HL-60/S4 (cell line): Measurements from ENCODE around the gene GNAT1.
"Not testable (repeated sequence)": the region's sequence is repeated elsewhere in the genome, so short reads cannot be mapped to it uniquely, and the experiment has no call there.

ENCODE experiments used
- in situ Hi-C: fragments of 300-500 bp; cut with MboI; formaldehyde crosslinking; loops from 2 replicates; pipeline ENCODE4 v1.14.3; 2022; ENCODE audit warnings: low sequenced_read_pairs

GNAT1 gene

DNA sequence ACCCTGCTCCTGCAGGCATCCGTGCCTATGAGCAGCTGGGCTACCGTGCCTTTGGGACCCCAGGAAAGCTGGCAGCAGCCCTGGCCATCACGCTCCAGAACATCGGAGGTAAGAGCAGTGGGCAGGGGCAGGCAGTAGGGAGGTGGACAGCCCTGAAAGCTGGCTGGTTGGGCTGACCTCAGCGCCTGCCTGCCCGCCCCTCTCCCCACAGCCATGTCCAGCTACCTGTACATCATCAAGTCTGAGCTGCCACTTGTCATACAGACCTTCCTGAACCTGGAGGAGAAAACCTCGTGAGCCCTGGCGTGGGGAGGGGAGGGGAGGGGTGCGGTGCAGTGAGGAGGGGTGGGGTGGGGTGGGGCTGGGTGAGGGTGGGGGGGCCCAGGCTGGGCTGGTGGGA lies 24.1 kb downstream of the GNAT1 start:
- in situ Hi-C loops: no loop called here

DNA sequence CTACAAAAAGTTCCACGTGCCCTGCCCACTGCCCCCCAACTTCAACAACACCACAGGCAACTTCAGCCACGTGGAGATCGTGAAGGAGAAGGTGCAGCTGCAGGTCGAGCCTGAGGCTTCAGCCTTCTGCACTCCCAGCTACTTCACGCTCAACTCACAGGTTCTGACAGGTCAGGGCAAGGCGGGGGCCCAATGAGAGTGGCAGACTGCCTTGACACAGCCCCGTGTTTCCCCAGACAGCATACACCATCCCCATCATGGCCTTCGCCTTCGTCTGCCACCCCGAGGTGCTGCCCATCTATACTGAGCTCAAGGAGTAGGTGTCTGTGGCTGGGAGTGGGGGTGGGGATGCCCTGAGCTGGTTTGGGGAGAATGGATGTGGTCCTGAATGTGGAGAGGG lies 26.3 kb downstream of the GNAT1 start:
- in situ Hi-C loops: no loop called here

DNA sequence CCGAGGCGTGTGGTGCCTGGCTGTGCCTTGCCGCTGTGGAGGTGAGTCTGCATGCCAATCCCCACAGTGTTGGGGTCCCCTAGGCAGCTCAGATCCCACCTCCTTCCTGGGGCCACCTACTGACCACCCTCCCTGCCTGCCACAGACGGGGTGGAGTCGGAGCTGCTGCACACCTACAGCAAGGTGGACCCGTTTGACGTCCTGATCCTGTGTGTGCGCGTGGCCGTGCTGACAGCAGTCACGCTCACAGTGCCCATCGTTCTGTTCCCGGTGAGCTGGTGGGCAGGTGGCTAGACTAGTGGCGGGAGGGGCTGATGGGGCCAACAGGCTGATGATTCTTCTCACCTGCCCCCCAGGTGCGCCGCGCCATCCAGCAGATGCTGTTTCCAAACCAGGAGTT lies 27.0 kb downstream of the GNAT1 start:
- in situ Hi-C loops: no loop called here

DNA sequence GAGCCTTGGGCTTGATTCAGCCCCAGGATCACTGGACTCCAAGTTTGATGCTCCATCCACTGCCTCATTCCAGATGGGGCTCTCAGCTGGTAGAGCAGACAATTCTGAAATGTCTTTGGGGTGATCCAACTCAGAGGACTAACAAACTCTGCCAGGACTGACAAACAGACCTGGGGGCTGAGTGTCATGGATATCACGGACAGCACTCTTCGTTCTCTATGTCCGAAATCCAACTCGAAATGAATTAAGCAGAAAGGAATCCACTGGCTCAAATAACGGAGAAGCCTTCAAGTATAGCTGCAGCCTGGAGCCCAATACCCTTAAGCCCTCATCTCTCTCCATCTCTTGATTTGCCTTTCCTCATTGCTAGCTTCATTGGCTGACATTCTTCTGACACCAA lies 27.9 kb downstream of the GNAT1 start:
- in situ Hi-C loops: no loop called here

DNA sequence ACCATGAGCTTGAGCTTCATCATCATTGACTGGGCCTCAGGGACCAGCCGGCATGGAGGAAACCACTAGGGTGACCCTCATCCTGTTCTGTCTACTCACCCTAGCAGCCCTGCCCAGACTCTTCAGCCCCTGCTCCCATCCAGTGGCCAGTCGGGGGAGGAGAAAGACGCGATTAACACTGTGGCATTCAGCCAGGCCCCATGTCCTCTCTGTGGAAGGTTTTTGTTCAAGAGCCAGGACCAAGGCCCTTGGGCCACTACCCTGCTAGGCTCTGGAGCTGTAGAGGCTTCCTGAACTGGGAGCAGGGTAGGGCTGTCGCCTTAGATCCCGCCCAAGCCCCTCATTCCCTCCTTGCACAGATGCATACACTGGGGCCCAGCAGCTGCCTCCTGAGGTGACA lies 28.7 kb downstream of the GNAT1 start:
- in situ Hi-C loops: no loop called here

DNA sequence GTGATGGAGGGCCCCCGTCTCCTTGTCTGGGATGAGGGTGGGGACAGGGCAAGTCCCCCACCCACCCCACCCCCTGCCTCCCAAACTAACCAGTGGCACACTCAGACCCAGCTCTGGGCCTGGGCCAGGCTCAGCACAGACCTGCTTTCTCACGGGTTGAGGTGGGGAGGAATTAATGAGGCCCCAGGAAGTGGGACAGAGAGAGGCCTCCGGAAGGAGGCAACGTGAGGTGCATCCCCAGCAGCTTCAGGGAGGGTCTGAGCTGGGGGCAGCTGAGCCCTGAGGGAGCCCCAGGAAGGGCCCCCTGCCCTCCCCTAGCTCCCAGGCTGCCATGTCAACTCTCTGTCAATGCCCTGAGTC lies 29.6 kb downstream of the GNAT1 start:
- in situ Hi-C loops: no loop called here

DNA sequence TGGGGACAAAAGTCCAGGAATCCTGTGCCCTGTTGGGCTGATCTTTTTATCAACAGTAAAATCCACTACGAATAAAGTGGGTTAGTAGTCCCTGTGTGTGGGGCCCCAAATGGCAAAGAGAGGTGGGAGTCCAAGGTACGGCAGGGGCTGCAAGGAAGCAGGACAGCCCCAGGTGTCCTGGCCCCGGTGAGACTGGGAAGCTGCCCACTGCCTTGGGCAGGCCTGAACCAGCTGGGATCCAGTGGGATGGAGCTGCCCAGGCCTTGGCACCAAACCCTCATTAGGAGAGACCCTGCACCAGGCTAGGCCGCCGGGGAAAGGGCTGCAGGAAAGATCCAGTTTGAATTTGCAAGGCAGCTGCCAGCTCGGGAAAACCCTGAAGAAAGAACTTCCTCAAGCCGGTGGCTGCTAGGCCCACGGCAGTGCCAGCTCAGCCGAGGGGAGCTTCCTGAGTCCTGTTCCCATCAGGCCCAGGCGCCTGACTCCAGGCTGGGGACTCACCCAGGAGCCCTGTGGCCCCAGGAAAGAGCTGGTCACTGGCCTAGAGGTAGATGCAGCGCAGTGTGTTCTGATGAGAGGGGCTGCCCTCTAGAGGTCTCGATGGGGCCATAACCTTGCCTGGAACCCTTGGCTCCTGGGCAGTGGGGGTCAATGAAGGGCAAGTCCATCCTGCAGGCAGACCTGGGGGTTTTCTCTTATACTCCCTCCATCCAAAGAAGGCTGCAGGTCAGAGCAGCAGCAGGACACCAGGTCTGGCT lies 30.2 kb downstream of the GNAT1 start:
- in situ Hi-C loops: no loop called here

DNA sequence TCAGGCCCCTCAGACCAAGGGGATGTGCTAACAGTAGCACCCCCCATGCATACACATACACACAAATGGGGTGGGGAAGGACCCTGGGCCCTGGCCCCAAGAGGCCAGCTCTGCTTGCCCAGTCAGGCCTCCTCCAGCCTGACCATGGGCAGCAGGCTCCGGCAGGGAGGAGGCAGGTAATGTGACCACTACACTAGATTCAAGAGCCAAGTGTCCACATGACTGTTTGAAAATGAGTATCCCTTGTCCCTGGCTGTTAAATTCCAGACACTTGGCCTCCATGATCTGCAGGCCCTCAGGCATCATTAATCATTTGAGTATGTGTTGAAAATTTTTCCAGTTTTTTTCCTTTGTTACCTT lies 30.7 kb downstream of the GNAT1 start:
- in situ Hi-C loops: no loop called here

DNA sequence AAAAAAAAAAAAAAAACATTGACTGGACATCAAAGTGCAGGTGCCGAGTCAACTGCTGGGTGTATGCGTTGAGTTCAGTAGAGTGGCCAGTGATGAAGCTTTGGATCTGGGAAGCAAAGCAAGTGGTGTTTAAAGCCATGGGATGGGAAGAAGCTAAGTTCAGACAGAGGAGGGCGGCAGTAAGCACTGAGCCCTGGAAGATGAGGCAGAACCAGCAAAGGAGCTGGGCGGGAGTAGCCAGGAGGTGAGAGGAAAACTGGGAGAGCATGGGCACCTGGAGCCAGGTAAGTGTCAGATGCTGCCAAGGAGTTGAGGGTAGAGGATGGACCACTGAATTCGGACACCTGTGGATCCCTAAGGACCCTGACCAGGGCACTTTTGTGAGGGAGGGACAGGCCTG lies 33.2 kb downstream of the GNAT1 start:
- in situ Hi-C loops: no loop called here

DNA sequence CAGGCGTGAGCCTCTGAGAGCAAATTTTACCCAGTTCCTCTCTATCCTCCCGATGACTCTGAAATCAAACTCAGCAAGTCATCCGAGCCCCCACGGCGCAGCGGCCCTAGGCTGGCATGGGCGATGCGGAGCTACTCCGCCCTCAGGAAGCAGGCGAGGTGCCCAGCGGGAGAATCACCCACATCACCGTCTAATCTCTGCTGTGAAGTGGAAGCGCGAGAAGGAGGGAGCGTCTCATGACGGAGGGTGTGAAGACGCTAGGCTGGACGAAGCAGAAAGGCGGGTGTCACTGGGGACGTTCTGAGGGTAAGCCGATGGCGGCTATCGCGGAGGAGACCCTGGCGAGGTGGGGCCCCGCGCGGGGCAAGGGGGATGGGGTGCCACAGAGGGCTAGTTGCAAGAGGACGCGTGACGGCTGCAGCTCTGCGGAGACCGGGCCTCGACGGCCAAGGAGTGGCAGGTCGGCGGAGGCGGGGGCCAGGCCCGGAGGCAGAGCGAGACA lies 35.5 kb downstream of the GNAT1 start:
- in situ Hi-C loops: no loop called here

DNA sequence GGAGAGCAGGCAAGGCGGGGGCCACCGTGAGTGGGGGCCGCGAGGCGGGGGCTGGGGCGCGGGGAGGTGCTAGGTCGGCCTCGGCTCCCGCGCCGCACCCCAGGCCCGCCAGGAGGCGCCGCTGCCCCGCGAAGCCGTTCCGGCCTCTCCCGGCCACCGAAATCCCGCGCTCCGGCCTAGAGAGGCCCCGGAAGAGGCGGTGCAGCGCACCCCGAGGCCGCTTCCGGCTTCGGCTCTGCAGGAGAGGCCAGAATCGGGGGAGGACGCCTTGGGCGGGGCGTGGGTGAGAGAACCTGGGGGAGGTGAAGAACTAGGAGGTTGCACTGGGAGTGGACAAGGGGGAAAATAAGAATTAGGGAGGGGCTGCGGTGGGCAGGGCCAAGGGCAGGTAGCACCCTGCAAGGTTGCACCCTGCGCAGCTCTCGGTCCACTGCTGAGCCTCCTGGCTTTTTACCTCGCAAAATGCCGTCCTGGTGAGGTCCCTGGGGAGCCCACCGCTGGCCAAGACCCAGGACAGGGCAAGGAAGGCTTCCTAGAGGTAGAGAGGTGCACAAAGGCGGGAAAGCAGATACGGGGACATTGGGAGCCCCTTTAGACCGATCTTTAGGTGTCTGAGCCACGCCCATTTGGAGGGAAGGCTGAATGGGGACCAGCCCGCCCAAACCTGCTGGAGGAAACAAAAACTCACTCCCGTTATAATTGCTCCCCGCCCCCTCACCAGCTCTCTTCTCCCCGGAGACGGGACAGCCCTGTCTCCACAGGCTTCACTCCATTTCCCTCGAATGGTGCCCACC lies 36.2 kb downstream of the GNAT1 start:
- in situ Hi-C loops: no loop called here

DNA sequence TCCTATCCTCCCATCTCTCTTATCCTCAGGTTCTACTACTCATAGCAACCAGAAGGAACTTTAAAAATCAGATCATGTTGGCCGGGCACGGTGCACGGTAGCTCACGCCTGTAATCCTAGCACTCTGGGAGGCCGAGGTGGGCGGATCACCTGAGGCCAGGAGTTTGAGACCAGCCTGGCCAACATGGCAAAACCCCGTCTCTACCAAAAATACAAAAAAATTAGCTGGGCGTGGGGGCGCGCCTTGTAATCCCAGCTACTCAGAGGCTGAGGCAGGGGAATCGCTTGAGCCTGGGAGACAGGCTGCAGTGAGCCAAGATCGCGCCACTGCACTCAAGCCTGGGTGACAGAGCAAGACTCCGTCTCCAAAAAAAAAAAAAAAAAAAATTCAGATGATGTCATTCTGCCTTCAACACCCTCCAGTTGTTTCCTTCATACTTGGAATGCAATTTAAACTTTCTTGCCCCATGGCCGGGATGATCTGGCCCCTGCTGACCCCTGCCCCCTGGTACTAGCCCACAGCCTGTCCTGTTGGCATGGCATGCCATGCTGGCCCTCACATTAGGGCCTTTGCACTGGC lies 36.9 kb downstream of the GNAT1 start:
- in situ Hi-C loops: not testable (repeated sequence)

DNA sequence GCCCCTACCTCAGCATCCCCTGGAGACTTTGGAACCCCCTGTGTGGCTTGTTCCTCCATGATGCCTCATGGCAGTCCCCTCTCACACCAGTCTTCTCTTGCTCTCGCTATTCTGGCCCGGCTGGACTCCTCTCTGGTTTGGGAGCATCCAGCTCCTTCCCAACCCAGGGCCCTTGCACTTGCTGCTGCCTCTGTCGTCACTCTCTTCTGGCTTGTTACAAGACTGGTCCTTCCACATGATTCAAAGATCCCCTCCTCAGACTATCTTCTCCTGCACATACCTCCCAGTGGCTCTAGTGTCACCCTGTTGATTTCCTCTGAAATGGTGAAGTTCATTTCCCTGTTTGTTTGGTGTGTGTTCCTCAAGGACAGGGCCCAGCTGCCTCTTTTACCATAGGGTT lies 38.1 kb downstream of the GNAT1 start:
- in situ Hi-C loops: no loop called here

DNA sequence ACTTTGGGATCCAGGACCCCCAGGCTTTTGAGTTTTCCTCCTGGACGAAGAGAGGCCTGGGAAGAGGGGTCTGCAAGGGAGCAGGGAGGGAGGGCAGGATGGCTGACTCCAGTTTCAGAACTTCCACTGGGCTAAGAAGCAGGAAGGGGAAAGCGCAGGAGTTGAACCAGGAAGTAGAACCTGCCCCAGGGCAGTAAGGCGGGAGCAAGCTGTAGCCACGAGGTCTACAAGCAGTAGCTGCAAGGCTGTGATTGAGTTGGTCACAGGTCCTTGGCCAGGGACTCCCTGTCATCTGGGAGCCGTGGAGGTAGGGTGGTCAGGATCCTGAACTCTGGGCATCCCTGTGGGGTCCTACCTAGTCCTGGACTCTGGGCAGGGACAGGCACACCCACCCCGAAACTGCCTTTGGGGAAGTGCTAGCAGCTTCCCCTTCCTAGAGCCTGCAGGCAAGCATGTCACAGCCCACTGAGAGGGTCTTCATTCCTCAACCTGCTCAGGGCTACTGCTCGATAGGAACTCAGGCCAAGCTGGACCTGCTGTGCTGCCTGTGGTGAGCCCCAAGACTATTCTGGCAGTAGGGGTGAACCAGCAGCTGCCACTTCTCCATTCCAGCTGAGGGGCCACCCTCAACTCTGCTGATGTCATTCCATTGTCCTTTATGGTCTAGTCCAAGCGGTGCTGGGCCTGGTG lies 38.8 kb downstream of the GNAT1 start:
- in situ Hi-C loops: no loop called here

DNA sequence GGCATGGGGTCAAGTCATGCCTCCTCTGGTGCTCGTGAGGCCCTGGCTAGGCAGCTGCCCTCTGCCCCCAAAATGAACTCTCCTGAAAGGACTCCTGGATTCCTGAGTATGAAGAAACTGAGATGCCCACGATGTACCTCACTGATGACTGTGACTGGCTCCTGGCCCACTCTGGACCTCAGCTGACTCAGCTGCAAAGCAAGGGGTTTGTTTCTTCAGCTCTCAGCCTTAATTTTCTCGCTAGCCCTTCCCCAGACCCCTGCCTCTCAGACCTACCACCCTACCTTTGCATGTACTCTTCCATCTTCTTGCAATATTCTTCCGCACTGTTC lies 39.4 kb downstream of the GNAT1 start:
- in situ Hi-C loops: no loop called here

DNA sequence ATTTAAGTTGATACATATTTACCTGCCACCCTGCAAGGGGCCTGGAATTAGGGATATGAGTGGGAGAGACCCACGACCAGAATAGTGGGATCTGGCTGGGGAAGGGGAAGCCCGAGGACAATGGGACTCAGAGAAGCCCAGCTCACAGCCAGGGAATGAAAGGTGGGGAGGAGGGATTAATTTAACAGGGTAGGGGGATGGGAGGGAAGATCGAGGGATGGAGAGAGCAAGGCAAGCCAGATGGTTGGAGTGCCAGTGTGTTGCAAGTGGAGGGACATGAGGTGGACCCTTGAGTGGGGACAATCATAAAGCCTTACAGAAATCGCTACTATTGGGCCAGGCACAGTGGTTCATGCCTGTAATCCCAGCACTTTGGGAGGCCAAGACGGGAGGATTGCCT lies 40.2 kb downstream of the GNAT1 start:
- in situ Hi-C loops: no loop called here

DNA sequence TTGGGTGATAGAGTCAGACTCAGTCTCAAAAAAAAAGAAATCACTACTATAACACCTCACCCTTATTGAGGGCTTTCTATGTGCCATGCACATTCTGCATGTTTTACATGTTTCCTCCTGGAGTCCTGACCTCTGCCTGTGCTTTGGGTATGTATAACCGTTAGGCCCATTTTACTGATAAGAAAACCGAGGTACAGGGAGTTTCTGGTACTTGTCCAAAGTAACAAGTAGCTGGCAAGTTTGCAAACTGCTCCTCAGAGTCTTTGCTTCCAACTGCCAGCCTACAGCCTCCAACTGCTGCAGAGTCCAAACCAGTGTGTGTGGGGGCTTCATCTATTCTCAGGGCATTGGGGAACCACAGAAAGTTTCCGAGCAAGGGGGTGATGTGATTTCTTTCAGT lies 40.9 kb downstream of the GNAT1 start:
- in situ Hi-C loops: no loop called here

DNA sequence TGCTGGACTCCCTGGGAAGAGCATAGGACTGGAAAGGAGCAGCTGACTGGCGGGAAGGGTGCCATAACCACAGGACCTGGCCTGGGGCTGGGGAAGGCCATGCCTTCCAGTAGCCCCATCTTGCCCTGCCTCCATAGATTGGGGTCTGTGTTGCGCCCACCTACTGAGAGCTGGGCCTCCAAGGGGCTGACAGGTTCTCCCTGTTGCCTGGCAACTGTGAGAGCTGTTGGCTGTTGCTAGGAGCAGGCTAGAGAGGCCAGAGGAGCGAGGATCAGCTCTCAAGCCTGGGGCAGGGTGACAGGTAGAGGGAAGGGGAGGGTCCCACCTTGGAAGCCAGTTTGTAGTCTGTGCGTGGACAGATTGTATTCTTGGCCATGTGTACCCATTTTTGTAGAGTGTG lies 41.8 kb downstream of the GNAT1 start:
- in situ Hi-C loops: no loop called here

DNA sequence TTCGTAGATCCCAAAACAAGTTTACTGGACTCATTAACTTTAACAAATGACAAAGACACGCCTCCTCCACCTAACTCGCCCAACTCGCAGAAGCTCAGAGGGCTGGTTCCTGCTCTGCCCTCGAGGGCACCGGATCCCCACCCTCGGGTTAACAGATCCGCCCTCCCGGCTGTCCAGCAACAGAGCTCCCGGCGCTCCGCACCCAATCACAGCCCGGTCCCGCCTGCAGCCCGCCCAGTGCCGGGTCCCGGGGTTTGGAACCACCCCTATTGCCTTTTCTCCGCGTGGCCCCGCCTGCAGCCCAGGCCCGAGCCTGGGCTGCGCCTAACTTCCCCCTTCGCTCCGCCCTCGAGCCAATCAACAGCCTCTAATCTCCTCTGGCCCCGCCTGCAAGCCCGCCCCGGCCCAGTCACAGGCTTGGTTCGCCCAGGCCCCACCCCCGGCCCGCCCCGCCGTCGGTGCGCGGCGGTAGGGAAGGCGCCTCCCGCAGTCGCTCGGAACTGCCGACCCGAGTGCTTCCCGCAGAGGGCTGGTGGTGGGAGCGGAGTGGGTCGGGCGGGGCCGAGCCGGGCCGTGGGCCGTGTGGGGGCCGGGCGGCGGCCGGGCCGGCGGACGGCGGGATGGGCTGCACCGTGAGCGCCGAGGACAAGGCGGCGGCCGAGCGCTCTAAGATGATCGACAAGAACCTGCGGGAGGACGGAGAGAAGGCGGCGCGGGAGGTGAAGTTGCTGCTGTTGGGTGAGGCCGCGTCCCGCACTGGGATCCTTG lies 44.5 kb downstream of the GNAT1 start, which contains the start of gene GNAI2:
GNAI2 (plus strand) TSS at position 489 of the 768 bp plus-strand sequence; CDS start at position 621, 132 bp downstream.
- in situ Hi-C loops: no loop called here

DNA sequence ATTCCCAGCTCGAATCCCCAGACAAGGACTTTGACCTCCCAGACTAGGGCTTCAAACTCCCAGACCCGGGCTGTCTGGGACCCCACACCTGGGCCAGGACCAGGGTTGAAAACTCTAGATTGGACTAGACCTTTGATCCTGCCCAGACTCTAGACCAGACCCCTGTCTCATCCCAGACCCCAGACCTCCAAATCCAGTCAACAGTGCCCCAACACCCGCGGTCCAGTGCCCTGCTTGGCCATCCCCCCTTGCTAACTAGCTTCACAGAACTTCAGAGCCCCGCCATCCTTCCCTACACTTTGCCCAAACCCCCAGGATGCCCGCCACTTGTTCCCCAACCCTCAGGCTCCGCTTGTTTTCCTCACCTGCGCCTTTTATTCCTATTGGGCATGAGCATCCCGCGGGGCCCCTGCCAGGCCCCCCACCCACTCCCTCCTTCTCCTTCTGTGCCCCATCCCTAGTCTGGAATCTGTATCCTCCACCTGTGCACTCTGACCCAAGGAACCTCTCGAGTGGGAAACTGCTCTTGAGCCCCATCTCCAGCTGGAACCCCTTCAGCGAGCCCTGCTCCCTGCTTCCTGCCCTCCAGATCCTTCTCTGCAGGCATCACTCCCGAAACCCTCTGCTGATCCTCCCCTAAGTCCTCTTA lies 45.2 kb downstream of the GNAT1 start:
- in situ Hi-C loops: no loop called here
